Effector memory CD8-positive, alpha-beta T cell (primary cell): ENCODE data around the gene CALCOCO2.

Source experiments
- ATAC-seq: fragments of 150-1000 bp; cut with Tn5 transposase; replicated peaks from 2 replicates; pipeline ENCODE4 v1.10.0; 2021; ENCODE audit warnings: mild to moderate bottlenecking, moderate library complexity
- DNase-seq, 3 experiments: peaks; one replicate each; pipeline ENCODE4 v3.0.0; 2021
- H3K27ac Mint-ChIP-seq, 2 donors: one replicate each; pipeline ENCODE4 v1.8.0; 2022; ENCODE audit warnings: mild to moderate bottlenecking in 2 of 2, mixed read lengths in 2 of 2, moderate library complexity in 2 of 2
- H3K27me3 Mint-ChIP-seq, 2 donors: one replicate each; pipeline ENCODE4 v1.8.0; 2022; ENCODE audit warnings: mixed read lengths in 2 of 2
- H3K36me3 Mint-ChIP-seq: one replicate; pipeline ENCODE4 v1.8.0; 2022; ENCODE audit warnings: mild to moderate bottlenecking, moderate library complexity, mixed read lengths; ENCODE audit not compliant: insufficient read depth
- H3K4me1 Mint-ChIP-seq, 2 donors: one replicate each; pipeline ENCODE4 v1.8.0; 2022; ENCODE audit warnings: low read depth in 2 of 2, mixed read lengths in 2 of 2
- H3K4me3 Mint-ChIP-seq, 2 donors: one replicate each; pipeline ENCODE4 v1.8.0; 2022; ENCODE audit warnings: mild to moderate bottlenecking in 2 of 2, mixed read lengths in 2 of 2, moderate library complexity in 2 of 2
- H3K9me3 Mint-ChIP-seq, 2 donors: one replicate each; pipeline ENCODE4 v1.8.0; 2022; ENCODE audit warnings: mixed read lengths in 2 of 2

Gene CALCOCO2

DNA sequence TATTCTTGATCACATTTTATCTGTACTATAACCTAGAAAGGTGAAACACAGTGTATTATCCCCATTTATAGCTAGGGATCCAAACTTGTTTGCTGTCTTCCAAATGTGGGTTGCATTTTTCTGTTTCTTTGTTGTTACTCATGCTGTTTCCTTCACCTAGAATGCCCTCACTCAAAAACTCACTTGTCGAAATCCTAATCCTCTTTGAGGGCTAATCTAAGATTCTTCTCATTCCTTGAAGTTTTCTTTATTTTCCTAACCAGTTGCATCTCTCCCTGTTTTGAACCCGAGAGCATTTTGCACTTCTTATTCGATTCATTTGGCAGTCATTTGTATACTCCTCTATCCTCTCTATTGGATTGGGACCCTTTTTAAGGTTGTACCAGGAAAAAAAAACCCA lies 9.6 kb downstream of the CALCOCO2 start:
- H3K9me3 Mint-ChIP-seq = no peaks in the 10 kb centered on the region
- H3K36me3 Mint-ChIP-seq = peaks cover 37% of the 10 kb centered on the region
- H3K4me3 Mint-ChIP-seq = peak overlapping the region; percentile 65 to 72
- no peak for DNase-seq
- H3K4me1 Mint-ChIP-seq = peaks cover 49 to 50% of the 10 kb centered on the region in 2 donors
- H3K27ac Mint-ChIP-seq = no peak overlapping the region
- no peak for ATAC-seq
- H3K27me3 Mint-ChIP-seq = no peaks in the 10 kb centered on the region

DNA sequence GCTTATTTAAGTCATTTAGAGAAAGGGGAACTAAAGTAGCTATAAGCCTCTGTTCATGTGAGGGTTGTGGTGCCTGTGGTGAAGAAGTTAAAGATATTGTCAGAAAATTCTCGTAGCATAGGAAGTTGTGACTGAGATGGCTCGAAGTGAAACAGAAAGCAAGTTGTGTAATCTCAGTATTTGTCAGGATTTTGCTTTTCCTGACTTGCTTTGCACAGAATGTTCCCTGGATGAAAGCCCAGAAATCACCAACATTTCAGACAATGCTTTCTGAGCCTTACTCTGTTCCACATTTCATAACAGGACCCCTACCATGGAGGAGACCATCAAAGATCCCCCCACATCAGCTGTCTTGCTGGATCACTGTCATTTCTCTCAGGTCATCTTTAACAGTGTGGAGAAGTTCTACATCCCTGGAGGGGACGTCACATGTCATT lies 10.6 kb downstream of the CALCOCO2 start:
- DNase-seq = peak; percentile 15 to 30 (median 29)
- Mint-ChIP-seq H3K27me3 (no peaks in the 10 kb centered on the region), H3K27ac (peak overlapping the region; percentile 53 to 87), H3K9me3 (no peaks in the 10 kb centered on the region), H3K36me3 (peaks cover 35% of the 10 kb centered on the region), H3K4me3 (peak overlapping the region; percentile 65 to 72), H3K4me1 (peaks cover 40 to 41% of the 10 kb centered on the region in 2 donors)
- peak; percentile 87 for ATAC-seq

DNA sequence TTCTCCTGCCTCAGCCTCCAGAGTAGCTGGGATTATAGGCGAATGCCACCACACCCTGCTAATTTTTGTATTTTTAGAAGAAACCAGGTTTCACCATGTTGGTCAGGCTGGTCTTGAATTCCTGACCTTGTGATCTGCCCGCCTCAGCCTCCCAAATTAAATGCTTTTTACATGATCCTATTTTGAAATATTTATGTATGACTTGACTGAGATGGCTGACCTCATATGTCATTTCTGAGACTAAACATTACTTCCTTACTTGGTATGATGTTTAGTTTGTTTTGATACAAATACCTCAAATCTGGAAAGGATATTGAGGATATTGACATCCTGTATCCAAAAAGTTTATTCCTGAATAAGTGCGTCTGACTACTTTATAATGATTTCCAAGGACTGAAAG lies 11.9 kb downstream of the CALCOCO2 start:
- H3K4me1 Mint-ChIP-seq = peaks cover 30 to 31% of the 10 kb centered on the region in 2 donors
- H3K4me3 Mint-ChIP-seq = peak overlapping the region in 1 of 2 donors; percentile 32
- peaks cover 36% of the 10 kb centered on the region for H3K36me3 Mint-ChIP-seq
- no peaks in the 10 kb centered on the region for H3K27me3 Mint-ChIP-seq
- ATAC-seq (no peak), DNase-seq (no peak)
- no peak overlapping the region for H3K27ac Mint-ChIP-seq
- no peaks in the 10 kb centered on the region for H3K9me3 Mint-ChIP-seq

DNA sequence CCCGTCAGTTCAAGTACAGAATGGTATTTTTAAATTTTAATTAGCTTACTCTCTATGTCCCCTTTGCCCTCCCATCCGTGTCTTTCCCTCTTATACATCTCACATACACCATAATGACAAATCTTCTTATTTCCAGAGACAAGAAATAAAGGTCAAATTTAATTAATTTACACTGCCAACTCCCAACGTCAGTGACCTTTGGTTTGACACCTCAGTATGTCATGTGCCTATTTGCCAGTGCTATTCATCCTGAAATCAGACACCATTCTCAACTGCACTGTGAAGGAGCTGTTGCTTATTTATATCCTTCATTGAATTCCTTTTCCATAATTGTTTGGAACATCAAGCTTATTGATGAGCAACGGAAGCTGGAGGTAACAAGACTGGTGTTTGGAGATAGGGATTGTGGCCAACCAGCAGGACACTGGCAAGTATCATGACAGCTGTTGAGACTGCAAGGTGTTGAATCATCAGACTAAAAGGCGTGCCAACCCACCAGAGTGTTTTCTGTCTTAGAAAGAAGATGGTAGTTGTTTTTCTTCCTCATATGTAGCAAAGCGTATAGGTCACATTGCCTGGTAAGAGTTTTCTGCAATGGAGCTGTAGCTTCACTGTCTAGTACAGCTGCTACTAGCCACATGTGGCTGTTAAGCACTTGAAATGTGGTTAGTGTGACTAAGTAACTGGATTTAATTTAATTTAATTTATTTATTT lies 12.5 kb downstream of the CALCOCO2 start:
- H3K4me1 Mint-ChIP-seq = peaks cover 24 to 25% of the 10 kb centered on the region in 2 donors
- ATAC-seq = no peak
- H3K9me3 Mint-ChIP-seq = no peaks in the 10 kb centered on the region
- H3K27ac Mint-ChIP-seq = no peak overlapping the region
- H3K4me3 Mint-ChIP-seq = peak overlapping the region in 1 of 2 donors; percentile 32
- H3K27me3 Mint-ChIP-seq = no peaks in the 10 kb centered on the region
- no peak for DNase-seq
- peaks cover 35% of the 10 kb centered on the region for H3K36me3 Mint-ChIP-seq

DNA sequence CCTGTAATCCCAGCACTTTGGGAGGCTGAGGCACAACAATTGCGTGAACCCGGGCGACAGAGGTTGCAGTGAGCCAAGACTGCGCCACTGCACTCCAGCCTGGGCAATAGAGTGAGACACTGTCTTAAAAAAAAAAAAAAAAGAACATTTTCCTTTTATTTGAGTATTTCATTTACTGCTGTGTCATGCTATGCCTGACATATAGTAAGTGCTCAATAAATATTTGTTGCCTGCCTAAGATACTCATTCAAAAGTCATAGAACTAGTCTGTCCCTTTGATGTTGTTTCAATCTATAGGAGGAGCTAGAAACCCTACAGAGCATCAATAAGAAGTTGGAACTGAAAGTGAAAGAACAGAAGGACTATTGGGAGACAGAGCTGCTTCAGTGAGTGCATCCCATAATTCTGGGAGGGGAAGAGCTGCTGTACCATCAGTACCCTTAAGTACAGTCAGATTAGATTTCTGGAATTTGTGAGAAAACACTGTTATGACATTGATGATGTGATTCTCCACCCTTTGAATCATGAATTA lies 20.0 kb downstream of the CALCOCO2 start:
- Mint-ChIP-seq H3K4me1 (no peaks in the 10 kb centered on the region), H3K4me3 (no peak overlapping the region), H3K9me3 (no peaks in the 10 kb centered on the region), H3K27ac (no peak overlapping the region), H3K36me3 (peaks cover 84% of the 10 kb centered on the region), H3K27me3 (no peaks in the 10 kb centered on the region)
- peak; percentile 42 for ATAC-seq
- DNase-seq = no peak

DNA sequence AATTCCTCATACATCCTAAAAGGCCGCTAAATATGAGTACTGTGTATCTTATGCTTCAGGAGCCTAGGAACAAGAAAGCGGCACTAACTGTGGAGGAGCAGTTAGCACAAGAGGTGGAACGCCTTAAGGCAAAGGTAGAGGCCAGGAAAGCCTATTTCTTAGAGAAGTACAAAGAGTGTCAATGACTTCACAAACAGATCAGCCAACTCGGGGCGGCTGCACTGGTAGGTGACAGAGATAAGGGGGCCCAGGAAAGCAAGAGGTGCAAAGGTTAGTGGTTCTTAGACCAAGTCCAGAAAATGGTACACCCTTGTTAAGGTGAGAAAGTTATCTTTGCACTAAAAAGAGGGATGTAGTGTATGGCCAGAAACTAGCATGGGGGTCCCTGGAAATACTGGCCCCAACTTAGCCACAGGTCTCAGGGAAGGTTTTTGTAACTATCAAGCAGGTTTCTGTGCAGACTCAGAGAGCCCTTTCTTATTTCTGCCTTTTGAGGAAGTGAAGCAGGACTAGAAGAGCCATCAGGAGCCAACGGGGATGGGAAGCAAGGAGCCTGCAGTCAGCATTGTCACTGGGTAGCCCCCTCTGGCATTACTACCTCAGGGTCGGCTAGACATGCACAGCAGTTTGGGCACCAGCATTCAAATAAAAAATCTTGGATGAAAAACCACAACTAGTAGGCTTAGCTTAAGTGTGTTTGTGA lies 24.1 kb downstream of the CALCOCO2 start:
- Mint-ChIP-seq H3K27ac (no peak overlapping the region), H3K4me1 (no peaks in the 10 kb centered on the region), H3K36me3 (peaks cover 94% of the 10 kb centered on the region), H3K9me3 (no peaks in the 10 kb centered on the region), H3K27me3 (no peaks in the 10 kb centered on the region), H3K4me3 (no peak overlapping the region)
- no peak for DNase-seq
- ATAC-seq = no peak

GRCh38 chr17:48856122-48856821 lies 25.4 kb downstream of the CALCOCO2 start:
- Mint-ChIP-seq H3K9me3 (no peaks in the 10 kb centered on the region), H3K36me3 (peaks cover 95% of the 10 kb centered on the region), H3K4me1 (no peaks in the 10 kb centered on the region), H3K27me3 (no peaks in the 10 kb centered on the region), H3K4me3 (no peak overlapping the region), H3K27ac (no peak overlapping the region)
- ATAC-seq = no peak
- no peak for DNase-seq

GRCh38 chr17:48860034-48860433 lies 29.2 kb downstream of the CALCOCO2 start:
- Mint-ChIP-seq H3K4me3 (no peak overlapping the region), H3K36me3 (peaks cover 92% of the 10 kb centered on the region), H3K27ac (peak overlapping the region in 1 of 2 donors; percentile 31), H3K9me3 (no peaks in the 10 kb centered on the region), H3K27me3 (no peaks in the 10 kb centered on the region), H3K4me1 (no peaks in the 10 kb centered on the region)
- ATAC-seq = no peak
- no peak for DNase-seq

DNA sequence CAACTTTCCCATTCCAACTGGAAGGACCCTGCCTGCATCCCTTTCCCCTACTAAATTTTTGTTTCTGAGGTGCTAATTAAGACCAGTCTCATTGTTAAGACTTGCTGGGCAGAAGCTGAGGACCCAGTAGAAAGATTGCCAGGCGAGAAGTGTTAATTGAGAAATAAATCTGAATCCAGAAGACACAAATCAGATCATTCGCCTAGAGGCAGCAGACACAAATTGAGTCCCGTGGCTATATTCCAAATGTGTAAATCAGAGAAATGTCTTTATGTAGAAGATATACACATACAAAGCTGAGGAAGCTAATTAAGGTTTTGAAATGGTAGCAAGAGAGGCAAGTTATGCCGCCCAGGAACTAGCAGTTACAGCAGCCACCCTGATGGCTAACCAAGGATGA lies 29.6 kb downstream of the CALCOCO2 start:
- Mint-ChIP-seq H3K4me1 (no peaks in the 10 kb centered on the region), H3K9me3 (no peaks in the 10 kb centered on the region), H3K36me3 (peaks cover 88% of the 10 kb centered on the region), H3K27me3 (no peaks in the 10 kb centered on the region), H3K27ac (peak overlapping the region in 1 of 2 donors; percentile 31), H3K4me3 (no peak overlapping the region)
- ATAC-seq (no peak), DNase-seq (no peak)

GRCh38 chr17:48868916-48869500 lies 38.2 kb downstream of the CALCOCO2 start:
- Mint-ChIP-seq H3K4me1 (peaks cover 0 to 4% of the 10 kb centered on the region in 2 donors), H3K27me3 (no peaks in the 10 kb centered on the region), H3K36me3 (peaks cover 25% of the 10 kb centered on the region), H3K4me3 (no peak overlapping the region), H3K27ac (no peak overlapping the region), H3K9me3 (no peaks in the 10 kb centered on the region)
- ATAC-seq (no peak), DNase-seq (no peak)

- Mint-ChIP-seq H3K27ac (no peak overlapping the region), H3K36me3 (peaks cover 16% of the 10 kb centered on the region), H3K9me3 (no peaks in the 10 kb centered on the region), H3K4me1 (peaks cover 0 to 4% of the 10 kb centered on the region in 2 donors), H3K4me3 (no peak overlapping the region), H3K27me3 (no peaks in the 10 kb centered on the region)
- ATAC-seq = no peak
- DNase-seq = no peak
Measured at GRCh38 chr17:48869821-48870318, 39.0 kb downstream of the CALCOCO2 start.

DNA sequence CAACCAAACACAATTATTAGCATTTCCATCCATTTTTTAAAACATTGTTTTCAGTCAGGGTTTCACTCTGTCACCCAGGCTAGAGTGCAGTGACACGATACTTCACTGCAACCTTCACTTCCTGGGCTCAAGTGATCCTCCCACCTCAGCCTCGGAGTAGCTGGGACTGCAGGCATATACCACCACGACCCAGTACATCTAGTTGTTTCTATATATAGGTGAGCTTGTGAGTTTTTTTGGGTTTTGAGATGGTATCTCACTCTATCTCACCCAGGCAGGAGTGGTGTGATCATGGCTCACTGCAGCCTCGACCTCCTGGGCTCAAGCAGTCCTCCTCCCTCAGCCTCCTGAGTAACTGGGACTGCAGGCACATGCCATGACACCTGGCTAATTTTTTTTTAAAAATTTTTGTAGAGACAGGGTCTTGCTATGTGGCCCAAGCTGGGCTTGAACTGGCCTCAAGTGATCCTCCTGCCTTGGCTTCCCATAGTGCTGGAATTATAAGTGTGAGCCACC lies 40.3 kb downstream of the CALCOCO2 start:
- H3K36me3 Mint-ChIP-seq = peaks cover 9% of the 10 kb centered on the region
- no peaks in the 10 kb centered on the region for H3K27me3 Mint-ChIP-seq
- DNase-seq (no peak), ATAC-seq (peak; percentile 26)
- H3K4me3 Mint-ChIP-seq = no peak overlapping the region
- no peaks in the 10 kb centered on the region for H3K9me3 Mint-ChIP-seq
- H3K27ac Mint-ChIP-seq = no peak overlapping the region
- H3K4me1 Mint-ChIP-seq = peaks cover 0 to 4% of the 10 kb centered on the region in 2 donors
